HepG2 (cell line): ENCODE results near the gene SLC2A10. TPM values are rescaled to one million over a fixed set of nuclear protein-coding genes. Genes with fewer than 3 reads are reported as not detected.
A peak's percentile ranks its signal among the peaks of the same experiment; 100 is the strongest.

Experiments used
- AGO1 ChIP-seq: fragments of 200-400 bp; formaldehyde crosslinking; IDR thresholded peaks from 2 replicates; pipeline ENCODE4 v1.6.1; 2017; ENCODE audit warnings: mild to moderate bottlenecking, low read depth, low read length, moderate library complexity; ENCODE audit not compliant: poor library complexity, severe bottlenecking
- LCORL ChIP-seq, 2 experiments: fragments of 450-650 bp in 1 of 2; sonication (generic) in 1 of 2; formaldehyde crosslinking in 1 of 2; IDR thresholded peaks; 2 replicates each; pipeline versions ENCODE4 v1.5.0 to v1.6.1; 2017 to 2020; ENCODE audit warnings: antibody characterized with exemption in 1 of 2, missing genetic modification reagents in 1 of 2
- SALL2 ChIP-seq: sonication (generic); formaldehyde crosslinking; IDR thresholded peaks from 2 replicates; pipeline ENCODE4 v1.8.1; 2023; ENCODE audit warnings: mild to moderate bottlenecking, missing genetic modification reagents, inconsistent platforms
- TEAD3 ChIP-seq: optimal IDR thresholded peaks from 2 replicates; pipeline ENCODE3; 2016; ENCODE audit warnings: borderline replicate concordance
- ZBTB8A ChIP-seq: sonication (generic); formaldehyde crosslinking; IDR thresholded peaks from 2 replicates; pipeline ENCODE4 v1.4.0; 2020; ENCODE audit warnings: mild to moderate bottlenecking, low read depth, missing genetic modification reagents, borderline replicate concordance
- ZFP90 ChIP-seq: sonication (generic); formaldehyde crosslinking; IDR thresholded peaks from 2 replicates; pipeline ENCODE4 v1.8.0; 2022; ENCODE audit warnings: missing genetic modification reagents, mild to moderate bottlenecking, inconsistent platforms, borderline replicate concordance
- ZNF232 ChIP-seq: sonication (generic); formaldehyde crosslinking; IDR thresholded peaks from 2 replicates; pipeline ENCODE4 v1.4.0; 2020; ENCODE audit warnings: missing genetic modification reagents, borderline replicate concordance
- ZNF468 ChIP-seq: sonication (generic); formaldehyde crosslinking; IDR thresholded peaks from 2 replicates; pipeline ENCODE4 v1.8.0; 2022; ENCODE audit warnings: mild to moderate bottlenecking, moderate library complexity, missing genetic modification reagents
- ZNF543 ChIP-seq: sonication (generic); formaldehyde crosslinking; IDR thresholded peaks from 2 replicates; pipeline ENCODE4 v1.4.0; 2020; ENCODE audit warnings: mild to moderate bottlenecking, missing genetic modification reagents
- ZNF747 ChIP-seq: sonication (generic); formaldehyde crosslinking; IDR thresholded peaks from 2 replicates; pipeline ENCODE4 v1.8.1; 2023; ENCODE audit warnings: missing genetic modification reagents, mild to moderate bottlenecking, borderline replicate concordance
- ZNF749 ChIP-seq: sonication (generic); formaldehyde crosslinking; IDR thresholded peaks from 2 replicates; pipeline ENCODE4 v1.8.0; 2022; ENCODE audit warnings: mild to moderate bottlenecking, missing genetic modification reagents, moderate library complexity, borderline replicate concordance
- polyA plus RNA-seq, 8 experiments: library from polyadenylated mRNA; depleted of rRNA in 3 of 8; stranded (reverse) in 7 of 8; unstranded in 1 of 8; fragments of >200 nt; fragmentation: Illumina TruSeq in 4 of 8; extraction: Trizol in 4 of 8; gene quantifications; 2 replicates each; pipeline versions ENCODE4 v1.2.1 to v1.2.3, GENCODE V29; 2011 to 2016; ENCODE audit warnings: low read depth in 4 of 8, missing spikeins in 1 of 8, mixed read lengths in 1 of 8; ENCODE audit not compliant: insufficient read depth in 1 of 8
- total RNA-seq, 5 experiments: library from RNA; depleted of rRNA; stranded (reverse); fragments of >200 nt; fragmentation: Illumina TruSeq; extraction: Trizol; gene quantifications; 2 replicates each; pipeline ENCODE4 v1.2.3, GENCODE V29; 2016; ENCODE audit warnings: low read depth in 1 of 5
- TF ChIP-seq, protein P1 (sequence below): sonication (generic); formaldehyde crosslinking; IDR thresholded peaks from one replicate; pipeline ENCODE4 v1.5.1; 2020; ENCODE audit warnings: mild to moderate bottlenecking, missing genetic modification reagents; ENCODE audit errors: not compliant biosample characterization
- TF ChIP-seq, protein P2 (sequence below): sonication (generic); formaldehyde crosslinking; IDR thresholded peaks from 2 replicates; pipeline ENCODE4 v1.5.0; 2020; ENCODE audit warnings: mild to moderate bottlenecking, missing genetic modification reagents
- TF ChIP-seq, protein P3 (sequence below): fragments of 450-650 bp; IDR thresholded peaks from 2 replicates; pipeline ENCODE4 v1.6.1; 2016

The SLC2A10 gene
- total and polyA plus RNA-seq, 2 of the 13 experiments (the other 11 are each of a cell fraction or from before 2014, with no cell fraction given), result 16.0 to 18.4 TPM

DNA sequence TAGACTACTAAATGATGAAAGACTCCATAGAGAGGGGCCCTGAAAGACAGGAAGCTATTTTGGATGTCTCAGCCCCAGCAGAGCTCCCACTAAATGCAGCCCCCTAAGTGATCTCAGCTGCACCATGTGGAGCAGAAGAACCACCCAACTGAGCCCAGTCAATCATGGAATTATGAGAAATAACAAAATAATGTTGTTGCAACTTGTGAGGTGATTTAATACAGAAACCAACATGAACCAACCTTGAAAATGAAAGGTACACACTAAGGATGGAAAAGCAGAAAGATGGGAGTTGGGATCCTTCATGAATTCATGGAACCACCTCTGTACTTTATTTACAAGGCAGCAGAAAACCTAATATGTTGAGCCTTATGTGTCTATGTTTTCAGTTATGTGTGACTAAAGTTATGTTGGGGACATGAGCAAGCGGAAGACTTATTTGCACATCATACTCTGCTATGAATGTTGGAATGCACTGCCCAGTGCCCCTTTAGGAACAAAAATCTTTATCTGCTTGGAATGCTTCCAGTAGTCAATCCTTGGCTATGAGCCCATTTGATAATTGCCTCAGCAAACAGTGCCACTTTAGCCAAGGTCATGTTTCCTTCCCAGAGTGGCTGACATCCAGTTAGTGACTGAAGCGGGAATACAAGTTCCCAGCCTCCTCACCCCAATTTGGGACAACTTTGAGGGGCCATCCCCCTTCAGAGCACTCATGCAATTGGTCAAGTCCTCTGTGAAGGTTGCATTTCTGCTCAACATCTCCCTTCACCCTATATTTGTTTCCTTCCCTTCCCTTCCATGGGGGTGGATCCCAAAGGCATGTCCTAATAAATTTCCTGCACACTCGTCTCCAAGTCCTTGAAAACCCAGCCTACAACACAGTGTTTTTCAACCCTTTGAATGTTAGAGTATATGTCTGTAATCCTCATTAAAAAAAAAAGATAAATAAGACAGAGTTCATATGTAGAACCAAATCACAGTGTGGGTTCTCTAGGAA is 38.6 kb upstream of the SLC2A10 start (continued):
- TF ChIP-seq, protein P1, sequence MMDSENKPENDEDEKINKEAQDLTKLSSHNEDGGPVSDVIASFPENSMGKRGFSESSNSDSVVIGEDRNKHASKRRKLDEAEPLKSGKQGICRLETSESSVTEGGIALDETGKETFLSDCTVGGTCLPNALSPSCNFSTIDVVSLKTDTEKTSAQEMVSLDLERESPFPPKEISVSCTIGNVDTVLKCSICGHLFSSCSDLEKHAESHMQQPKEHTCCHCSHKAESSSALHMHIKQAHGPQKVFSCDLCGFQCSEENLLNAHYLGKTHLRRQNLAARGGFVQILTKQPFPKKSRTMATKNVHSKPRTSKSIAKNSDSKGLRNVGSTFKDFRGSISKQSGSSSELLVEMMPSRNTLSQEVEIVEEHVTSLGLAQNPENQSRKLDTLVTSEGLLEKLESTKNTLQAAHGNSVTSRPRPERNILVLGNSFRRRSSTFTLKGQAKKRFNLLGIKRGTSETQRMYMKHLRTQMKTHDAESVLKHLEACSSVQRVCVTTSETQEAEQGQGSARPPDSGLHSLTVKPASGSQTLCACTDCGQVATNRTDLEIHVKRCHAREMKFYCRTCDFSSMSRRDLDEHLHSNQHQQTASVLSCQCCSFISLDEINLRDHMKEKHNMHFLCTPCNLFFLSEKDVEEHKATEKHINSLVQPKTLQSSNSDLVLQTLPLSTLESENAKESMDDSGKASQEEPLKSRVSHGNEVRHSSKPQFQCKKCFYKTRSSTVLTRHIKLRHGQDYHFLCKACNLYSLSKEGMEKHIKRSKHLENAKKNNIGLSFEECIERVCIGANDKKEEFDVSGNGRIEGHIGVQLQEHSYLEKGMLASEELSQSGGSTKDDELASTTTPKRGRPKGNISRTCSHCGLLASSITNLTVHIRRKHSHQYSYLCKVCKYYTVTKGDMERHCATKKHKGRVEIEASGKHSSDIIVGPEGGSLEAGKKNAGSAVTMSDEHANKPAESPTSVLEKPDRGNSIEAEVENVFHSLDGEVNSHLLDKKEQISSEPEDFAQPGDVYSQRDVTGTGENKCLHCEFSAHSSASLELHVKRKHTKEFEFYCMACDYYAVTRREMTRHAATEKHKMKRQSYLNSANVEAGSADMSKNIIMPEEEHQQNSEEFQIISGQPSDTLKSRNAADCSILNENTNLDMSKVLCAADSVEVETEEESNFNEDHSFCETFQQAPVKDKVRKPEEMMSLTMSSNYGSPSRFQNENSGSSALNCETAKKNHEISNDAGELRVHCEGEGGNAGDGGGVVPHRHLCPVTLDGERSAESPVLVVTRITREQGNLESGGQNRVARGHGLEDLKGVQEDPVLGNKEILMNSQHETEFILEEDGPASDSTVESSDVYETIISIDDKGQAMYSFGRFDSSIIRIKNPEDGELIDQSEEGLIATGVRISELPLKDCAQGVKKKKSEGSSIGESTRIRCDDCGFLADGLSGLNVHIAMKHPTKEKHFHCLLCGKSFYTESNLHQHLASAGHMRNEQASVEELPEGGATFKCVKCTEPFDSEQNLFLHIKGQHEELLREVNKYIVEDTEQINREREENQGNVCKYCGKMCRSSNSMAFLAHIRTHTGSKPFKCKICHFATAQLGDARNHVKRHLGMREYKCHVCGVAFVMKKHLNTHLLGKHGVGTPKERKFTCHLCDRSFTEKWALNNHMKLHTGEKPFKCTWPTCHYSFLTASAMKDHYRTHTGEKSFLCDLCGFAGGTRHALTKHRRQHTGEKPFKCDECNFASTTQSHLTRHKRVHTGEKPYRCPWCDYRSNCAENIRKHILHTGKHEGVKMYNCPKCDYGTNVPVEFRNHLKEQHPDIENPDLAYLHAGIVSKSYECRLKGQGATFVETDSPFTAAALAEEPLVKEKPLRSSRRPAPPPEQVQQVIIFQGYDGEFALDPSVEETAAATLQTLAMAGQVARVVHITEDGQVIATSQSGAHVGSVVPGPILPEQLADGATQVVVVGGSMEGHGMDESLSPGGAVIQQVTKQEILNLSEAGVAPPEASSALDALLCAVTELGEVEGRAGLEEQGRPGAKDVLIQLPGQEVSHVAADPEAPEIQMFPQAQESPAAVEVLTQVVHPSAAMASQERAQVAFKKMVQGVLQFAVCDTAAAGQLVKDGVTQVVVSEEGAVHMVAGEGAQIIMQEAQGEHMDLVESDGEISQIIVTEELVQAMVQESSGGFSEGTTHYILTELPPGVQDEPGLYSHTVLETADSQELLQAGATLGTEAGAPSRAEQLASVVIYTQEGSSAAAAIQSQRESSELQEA (CRISPR knock-in tag), result no peak
- TF ChIP-seq, protein P2, sequence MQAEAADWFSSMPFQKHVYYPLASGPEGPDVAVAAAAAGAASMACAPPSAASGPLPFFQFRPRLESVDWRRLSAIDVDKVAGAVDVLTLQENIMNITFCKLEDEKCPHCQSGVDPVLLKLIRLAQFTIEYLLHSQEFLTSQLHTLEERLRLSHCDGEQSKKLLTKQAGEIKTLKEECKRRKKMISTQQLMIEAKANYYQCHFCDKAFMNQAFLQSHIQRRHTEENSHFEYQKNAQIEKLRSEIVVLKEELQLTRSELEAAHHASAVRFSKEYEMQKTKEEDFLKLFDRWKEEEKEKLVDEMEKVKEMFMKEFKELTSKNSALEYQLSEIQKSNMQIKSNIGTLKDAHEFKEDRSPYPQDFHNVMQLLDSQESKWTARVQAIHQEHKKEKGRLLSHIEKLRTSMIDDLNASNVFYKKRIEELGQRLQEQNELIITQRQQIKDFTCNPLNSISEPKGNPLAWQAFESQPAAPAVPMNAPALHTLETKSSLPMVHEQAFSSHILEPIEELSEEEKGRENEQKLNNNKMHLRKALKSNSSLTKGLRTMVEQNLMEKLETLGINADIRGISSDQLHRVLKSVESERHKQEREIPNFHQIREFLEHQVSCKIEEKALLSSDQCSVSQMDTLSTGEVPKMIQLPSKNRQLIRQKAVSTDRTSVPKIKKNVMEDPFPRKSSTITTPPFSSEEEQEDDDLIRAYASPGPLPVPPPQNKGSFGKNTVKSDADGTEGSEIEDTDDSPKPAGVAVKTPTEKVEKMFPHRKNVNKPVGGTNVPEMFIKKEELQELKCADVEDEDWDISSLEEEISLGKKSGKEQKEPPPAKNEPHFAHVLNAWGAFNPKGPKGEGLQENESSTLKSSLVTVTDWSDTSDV (CRISPR knock-in tag), result no peak; the same call in 1 of the 2 replicates
- no peak for TF ChIP-seq ZNF468
- peak; percentile 97 for TF ChIP-seq LCORL (IDR thresholded peaks at IDR 0.05)
- TF ChIP-seq LCORL (CRISPR knock-in tag; IDR thresholded peaks at IDR 0.05), result peak; percentile 98
- peak; percentile 2; the same call in 1 of the 2 replicates for TF ChIP-seq ZNF747 (CRISPR knock-in tag)
- peak; percentile 58; the same call in 1 of the 2 replicates for TF ChIP-seq ZNF749 (CRISPR knock-in tag)
- no peak for TF ChIP-seq AGO1
- TF ChIP-seq, protein P3, sequence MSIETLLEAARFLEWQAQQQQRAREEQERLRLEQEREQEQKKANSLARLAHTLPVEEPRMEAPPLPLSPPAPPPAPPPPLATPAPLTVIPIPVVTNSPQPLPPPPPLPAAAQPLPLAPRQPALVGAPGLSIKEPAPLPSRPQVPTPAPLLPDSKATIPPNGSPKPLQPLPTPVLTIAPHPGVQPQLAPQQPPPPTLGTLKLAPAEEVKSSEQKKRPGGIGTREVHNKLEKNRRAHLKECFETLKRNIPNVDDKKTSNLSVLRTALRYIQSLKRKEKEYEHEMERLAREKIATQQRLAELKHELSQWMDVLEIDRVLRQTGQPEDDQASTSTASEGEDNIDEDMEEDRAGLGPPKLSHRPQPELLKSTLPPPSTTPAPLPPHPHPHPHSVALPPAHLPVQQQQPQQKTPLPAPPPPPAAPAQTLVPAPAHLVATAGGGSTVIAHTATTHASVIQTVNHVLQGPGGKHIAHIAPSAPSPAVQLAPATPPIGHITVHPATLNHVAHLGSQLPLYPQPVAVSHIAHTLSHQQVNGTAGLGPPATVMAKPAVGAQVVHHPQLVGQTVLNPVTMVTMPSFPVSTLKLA, result no peak
- TF ChIP-seq ZNF543 (CRISPR knock-in tag), result peak; percentile 48; the same call in 1 of the 2 replicates
- TF ChIP-seq ZFP90 (CRISPR knock-in tag), result peak; percentile 53; the same call in 1 of the 2 replicates
- no peak for TF ChIP-seq ZBTB8A (CRISPR knock-in tag)
- TF ChIP-seq SALL2 (CRISPR knock-in tag), result peak; percentile 79; the same call in 1 of the 2 replicates
- TF ChIP-seq TEAD3 (CRISPR knock-in tag), result peak; percentile 99
- 0 out of 2 replicates have a peak, but pooled peaks have one; percentile 22 for TF ChIP-seq ZNF232 (CRISPR knock-in tag)
